Measurements from ENCODE around the gene CDH10.

CDH10 gene

GRCh38 chr5:24595329-24595728 lies 49.4 kb downstream of the CDH10 start:
- no peak for DNase-seq

GRCh38 chr5:24591426-24591825 lies 53.4 kb downstream of the CDH10 start:
- no peak for DNase-seq

GRCh38 chr5:24589566-24589965 lies 55.2 kb downstream of the CDH10 start:
- DNase-seq = no peak

- no peak for DNase-seq
Observed at GRCh38 chr5:24585751-24586150, 59.0 kb downstream of the CDH10 start.

- DNase-seq = no peak
Observed at GRCh38 chr5:24571302-24571701, 73.5 kb downstream of the CDH10 start.

GRCh38 chr5:24566933-24567332 lies 77.8 kb downstream of the CDH10 start:
- no peak for DNase-seq

- no peak for DNase-seq
Observed at GRCh38 chr5:24555229-24555628, 89.5 kb downstream of the CDH10 start.

GRCh38 chr5:24547132-24547531 lies 97.6 kb downstream of the CDH10 start:
- DNase-seq = no peak

GRCh38 chr5:24539613-24540012 lies 105.2 kb downstream of the CDH10 start:
- DNase-seq = no peak

- DNase-seq = no peak
Observed at GRCh38 chr5:24538346-24538745, 106.4 kb downstream of the CDH10 start.

GRCh38 chr5:24535646-24536045 lies 109.1 kb downstream of the CDH10 start:
- no peak for DNase-seq

GRCh38 chr5:24530906-24531305 lies 113.9 kb downstream of the CDH10 start:
- no peak for DNase-seq

GRCh38 chr5:24525414-24525813 lies 119.4 kb downstream of the CDH10 start:
- DNase-seq = no peak

- no peak for DNase-seq
Observed at GRCh38 chr5:24512423-24512822, 132.4 kb downstream of the CDH10 start.

- DNase-seq = no peak
Observed at GRCh38 chr5:24510523-24510988, 134.2 kb downstream of the CDH10 start.

GRCh38 chr5:24509943-24510342 lies 134.8 kb downstream of the CDH10 start:
- no peak for DNase-seq

- no peak for DNase-seq
Observed at GRCh38 chr5:24505258-24505657, 139.5 kb downstream of the CDH10 start.

GRCh38 chr5:24497591-24498157 lies 147.1 kb downstream of the CDH10 start:
- no peak for DNase-seq

- no peak for DNase-seq
Observed at GRCh38 chr5:24497145-24497544, 147.6 kb downstream of the CDH10 start.

GRCh38 chr5:24496268-24496667 lies 148.5 kb downstream of the CDH10 start:
- no peak for DNase-seq

- no peak for DNase-seq
Observed at GRCh38 chr5:24492229-24492628, 152.5 kb downstream of the CDH10 start.

- DNase-seq = no peak
Observed at GRCh38 chr5:24491490-24491889, 153.3 kb downstream of the CDH10 start.

- DNase-seq = no peak
Observed at GRCh38 chr5:24487368-24488229, 157.2 kb downstream of the CDH10 start.

GRCh38 chr5:24480952-24481351 lies 163.8 kb downstream of the CDH10 start:
- no peak for DNase-seq

- no peak for DNase-seq
Observed at GRCh38 chr5:24477958-24478357, 166.8 kb downstream of the CDH10 start.

Data from activated CD4-positive, alpha-beta T cell treated with anti-CD3 and anti-CD28 coated beads, Interleukin-2, Interleukin-6, amounts not matched to agents 100 ng/mL and 50 ng/mL, durations not matched to agents 16 hours and 8 hours (primary cell).